Stimulated activated CD4-positive, alpha-beta T cell treated with anti-CD3 and anti-CD28 coated beads, Interleukin-1b, Interleukin-23, amount 100 ng/mL, for 24 hours (primary cell): Measurements from ENCODE around the gene SENP8.
"Not testable (repeated sequence)": the region's sequence is repeated elsewhere in the genome, so short reads cannot be mapped to it uniquely, and the experiment has no call there.

Experiments
- DNase-seq, 4 experiments: peaks; one replicate each; pipeline ENCODE4 v3.0.0-alpha.2; 2020; ENCODE audit warnings: low read depth in 4 of 4, low spot score in 1 of 4

The SENP8 gene

DNA sequence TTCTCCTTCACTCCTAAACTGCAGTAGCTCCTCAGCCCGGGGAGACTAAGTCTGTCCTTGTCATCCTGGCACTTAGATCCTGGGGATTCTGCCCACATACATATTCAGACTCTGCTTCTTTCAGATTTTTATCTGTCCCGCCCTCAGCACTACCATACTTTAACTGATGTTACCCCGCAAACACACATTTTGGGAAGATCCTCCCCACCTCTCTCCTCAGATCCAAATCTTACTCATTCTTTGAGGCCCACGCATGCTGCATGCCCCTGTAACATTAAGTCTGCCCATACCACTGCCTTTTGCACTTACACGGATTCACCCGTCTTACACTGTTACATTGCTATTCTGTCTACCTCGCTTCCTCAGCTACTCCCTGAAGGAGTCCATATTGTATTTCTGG, 36.1 kb downstream of the SENP8 start:
- DNase-seq = no peak

DNA sequence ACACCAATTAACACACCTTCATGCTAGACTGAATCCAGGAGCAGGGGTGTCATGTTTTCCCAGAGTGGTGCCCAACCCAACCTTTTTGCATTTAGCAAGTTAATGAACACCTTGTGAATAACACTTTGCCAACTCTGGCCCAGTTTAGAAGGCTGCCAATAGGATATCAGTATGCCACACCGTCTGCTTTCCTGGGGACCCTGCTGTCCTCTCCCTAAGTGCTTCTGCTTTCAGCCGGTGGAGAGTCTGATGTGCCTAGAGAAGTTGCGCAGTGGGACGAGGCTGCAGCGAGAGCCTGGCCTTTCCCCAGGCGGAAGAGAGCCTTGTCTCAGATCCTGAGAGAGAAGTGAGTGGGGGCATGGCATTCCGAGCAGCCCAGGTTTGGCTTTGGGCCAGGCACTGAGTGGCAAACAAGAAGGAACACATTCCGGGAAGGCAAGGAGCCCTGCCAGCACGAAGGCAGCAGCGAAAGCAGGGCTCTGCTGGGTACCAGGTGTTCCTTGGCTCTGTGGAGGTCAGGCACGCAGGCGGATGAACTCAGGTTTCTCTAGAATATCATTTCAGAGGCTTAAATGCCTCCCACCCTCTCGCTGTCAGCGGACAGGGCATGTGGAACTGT, 36.9 kb downstream of the SENP8 start:
- no peak for DNase-seq

DNA sequence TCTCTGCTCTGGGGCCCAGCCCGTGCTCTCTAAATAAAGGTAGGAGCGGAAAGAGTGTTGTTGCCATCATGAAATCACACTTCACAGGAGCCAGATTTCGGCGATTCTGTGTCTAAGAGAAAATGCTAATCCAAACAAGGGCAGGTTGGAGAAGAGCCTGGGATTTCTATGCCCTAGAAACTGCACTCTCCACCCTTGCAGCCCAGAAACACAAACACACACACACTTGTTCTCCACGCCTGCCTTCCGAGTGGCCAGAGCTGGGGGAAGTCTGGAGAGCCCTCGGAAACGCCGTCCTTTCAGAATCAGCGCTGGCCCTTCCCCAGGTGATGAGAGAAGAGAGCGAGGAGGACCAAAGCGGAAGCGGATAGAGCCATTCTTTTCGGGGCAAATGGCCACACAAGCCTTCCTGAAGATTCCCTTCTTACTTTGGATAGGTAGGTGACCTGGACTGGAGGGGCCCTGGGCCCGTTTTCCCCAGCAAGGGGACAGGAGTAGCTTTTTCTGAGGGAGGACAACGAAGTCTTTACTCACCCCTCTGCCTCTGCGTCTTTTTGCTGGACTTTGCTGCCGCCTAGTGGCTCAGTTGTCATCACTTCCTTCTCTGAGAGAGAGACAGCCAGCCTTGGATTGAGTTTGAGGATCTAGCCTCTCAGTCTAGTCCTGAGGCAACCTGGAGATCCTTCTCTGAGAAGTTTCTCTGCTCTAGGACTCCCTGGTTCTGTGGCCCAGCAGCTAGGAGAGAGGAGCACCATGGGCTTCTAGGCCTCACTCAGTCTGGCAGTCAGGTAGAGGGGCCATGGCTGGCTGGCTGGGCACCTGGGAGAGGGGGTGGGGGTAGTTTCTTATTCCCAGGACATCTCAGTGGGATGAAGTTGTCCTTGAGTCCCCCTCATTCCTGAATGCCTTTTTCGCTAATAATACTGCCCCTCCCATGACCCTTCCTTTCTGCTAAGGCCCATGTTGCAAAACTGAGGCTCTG, 37.7 kb downstream of the SENP8 start:
- peak; percentile 69 to 77 (median 73) for DNase-seq

DNA sequence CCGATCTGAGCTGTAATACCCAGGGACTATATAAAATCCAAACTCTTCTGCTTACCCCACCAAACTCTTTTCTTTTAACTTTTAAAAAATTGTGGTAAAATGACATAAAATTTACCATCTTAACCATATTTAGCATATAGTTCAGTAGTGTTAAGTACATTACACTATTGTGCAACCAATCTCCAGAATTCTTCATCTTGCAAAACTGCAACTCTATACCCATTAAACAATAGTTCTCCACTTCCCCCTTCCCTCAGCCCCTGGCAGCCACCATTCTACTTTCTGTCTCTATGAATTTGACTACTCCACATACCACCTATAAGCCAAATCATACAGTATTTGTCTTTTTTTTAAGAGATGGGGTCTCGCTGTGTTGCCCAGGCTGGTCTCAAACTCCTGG, 38.7 kb downstream of the SENP8 start:
- no peak for DNase-seq

DNA sequence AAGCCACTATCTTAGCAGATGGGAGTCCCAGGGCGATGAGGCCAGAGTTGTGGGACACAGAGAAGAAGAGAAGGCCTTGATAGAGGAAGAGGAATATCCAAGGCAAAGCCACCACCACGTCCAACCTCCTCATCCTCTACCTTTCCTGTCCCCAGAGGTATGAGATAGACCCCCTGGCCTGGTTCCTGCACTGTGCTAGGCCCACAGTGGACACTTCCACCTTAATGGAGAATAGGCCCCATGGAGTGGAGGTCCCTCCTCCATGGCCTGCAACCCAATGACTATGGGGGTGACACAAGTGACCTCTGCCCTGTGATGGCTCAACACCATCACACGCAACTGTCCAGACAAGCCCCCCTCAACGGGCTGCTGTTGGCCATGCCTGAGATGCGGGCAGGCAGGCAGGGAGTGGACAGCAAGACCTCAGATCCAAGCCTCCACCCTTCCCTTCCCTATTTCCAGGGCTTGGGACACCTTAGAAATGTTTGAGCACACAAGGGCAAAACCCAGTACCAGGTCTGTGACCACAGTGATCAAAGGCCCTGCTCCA, 42.6 kb downstream of the SENP8 start:
- DNase-seq = no peak

DNA sequence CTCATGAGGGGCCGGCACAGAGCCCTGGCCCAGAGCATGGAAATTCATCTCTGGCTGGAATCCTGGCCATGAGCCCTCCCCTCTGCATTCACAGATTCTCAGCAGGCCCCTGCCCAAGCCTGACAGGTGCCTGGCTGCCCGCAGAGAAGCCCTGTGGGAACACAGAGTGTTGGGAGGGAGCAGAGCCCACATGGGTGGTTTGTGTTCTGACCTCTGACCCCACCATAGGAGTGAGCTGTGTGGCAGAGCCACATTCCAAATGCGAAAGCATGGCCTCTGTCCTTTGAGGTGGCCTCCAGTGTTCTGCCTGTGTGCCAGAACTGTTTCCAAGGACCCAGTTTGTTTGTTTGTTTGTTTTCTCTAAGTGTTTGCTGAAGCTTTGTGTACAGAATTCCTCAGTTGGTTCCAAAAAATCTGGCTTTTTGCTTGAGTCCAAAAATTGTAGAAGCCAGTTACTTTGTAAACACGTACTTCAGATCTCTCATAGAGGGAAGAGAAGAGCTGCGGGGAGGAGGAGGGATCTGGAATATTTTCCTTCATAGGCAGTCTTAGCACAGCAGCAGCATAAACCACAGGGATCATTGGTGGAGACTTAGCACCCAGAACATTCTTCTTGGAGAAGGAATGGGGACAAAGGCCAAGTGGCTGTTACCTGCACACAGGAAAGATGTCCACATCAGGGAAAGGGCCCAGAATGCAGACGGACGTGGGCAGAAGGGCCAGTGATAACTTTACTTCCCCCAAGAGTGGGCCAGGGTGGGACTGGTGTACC, 43.3 kb downstream of the SENP8 start:
- DNase-seq = no peak

DNA sequence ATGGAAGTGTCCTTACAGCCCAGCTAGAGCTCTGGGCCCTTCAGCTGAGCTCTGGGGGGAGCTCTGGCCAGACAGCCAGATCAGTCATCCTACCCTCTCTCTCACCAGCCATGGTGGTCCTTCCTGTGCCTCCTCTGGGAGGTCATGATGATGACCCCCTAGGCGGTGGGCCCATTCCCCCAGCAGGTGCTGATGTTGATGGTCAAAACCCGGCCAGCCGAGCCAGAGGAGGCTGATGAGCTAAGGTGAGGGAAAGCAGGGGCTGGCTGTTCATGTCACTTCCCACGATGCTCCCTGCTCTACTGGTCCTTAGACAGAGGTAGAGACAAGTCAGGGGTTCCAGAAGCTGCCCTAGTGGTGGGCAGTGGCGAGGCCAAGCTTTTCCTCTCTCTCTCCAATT, 44.4 kb downstream of the SENP8 start:
- DNase-seq = no peak

DNA sequence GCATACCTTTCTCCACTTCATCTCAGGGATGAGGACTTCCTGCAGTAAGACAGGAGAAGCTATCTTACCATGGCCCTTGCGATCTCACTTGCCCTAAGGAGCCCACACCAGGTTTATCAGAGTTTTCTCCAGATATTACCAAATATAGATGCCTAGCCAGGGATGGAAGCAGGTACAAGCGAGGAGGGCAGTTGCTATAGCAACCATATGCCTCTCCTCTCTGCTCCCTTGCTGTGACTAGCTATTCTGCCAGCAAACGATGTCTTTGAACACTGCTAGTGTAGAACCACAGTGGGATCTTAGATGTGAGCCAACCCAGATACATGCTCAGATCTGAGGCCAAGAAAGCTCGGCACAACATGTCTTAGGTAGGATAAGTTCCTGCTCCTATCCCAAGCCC, 45.5 kb downstream of the SENP8 start:
- DNase-seq = no peak

DNA sequence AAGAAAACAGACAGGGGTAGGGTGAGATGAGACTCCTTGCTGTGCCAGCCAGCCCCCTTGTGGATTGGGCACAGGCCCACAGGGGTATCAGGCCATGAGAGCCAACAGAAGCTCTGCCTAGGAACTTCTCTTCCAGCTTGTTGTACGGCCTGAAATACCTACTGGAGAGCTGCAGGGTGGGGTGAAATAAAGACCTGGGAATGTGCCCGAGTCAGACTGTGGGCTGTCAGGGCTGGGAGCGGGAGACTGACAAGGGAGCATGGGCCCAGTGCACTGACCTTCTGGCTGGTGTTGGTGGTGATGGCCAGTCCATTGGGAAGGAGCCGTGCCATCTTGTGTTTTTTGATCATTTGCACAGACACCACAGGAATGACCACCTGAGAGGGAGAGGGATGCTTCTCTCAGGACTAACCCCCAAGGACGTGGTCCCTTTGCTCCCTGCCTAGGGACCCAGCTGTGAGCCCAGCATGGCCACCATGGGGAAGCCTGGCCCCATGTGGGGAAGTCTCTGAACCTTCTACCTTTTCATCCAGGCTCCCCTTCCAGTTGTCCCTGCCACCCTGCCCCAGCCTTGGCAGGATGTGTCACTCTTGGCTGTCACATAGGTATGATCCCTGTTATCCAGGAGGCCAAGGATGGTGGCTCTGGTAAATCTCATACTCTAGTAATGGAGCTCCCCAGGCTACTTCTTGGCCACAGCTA, 48.7 kb downstream of the SENP8 start:
- DNase-seq = no peak

DNA sequence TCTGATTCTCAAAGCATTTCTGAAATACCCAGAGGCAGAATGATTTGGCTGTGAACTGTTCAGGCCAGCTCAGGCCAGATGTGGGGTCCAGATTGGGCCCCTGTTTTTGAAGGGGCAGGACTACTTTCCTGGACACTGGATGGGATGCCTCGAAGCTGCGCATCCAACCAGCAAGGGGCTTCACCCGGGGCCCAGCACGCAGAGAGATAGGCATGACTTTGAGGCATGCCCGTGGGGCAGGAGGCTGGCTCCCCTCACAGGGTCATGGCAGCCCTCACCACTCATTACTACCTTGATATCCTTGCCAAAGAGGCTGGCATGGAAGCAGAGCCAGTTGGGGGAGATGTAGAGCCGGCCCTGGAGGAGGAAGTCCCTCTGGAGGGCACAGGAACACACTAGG, 49.2 kb downstream of the SENP8 start:
- no peak for DNase-seq

DNA sequence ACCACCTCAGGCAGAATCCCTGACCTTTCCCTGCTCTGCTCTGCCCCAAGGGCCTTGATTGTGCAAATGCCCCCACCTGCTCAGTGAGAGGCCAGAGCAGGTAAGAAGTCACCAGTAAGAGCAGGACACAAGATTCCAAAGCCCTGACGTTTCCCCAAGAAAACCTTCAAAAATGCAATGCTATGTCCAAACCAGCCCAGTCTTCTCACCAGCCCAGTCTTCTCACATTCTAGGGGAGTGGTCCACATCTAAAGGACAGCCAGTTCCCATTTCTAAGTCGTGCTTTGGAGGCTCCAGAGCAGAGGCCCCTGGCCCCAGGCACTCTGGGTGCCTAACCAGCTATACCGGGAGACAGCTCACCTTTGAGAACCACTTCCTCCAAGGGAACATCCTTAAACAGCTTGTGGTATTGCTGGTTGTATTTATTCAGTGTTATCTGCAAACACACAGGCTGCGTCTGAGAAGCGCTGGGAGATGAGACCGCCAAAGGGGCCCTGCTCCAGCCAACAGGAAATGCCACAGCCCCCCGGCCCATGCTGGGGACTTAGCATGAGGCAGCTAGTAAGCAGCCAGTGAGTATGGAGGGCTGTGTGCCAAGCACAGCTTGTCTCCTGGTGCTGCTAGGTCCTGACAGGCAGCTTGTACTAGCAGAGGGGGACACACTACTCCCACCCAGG, 50.1 kb downstream of the SENP8 start:
- no peak for DNase-seq

DNA sequence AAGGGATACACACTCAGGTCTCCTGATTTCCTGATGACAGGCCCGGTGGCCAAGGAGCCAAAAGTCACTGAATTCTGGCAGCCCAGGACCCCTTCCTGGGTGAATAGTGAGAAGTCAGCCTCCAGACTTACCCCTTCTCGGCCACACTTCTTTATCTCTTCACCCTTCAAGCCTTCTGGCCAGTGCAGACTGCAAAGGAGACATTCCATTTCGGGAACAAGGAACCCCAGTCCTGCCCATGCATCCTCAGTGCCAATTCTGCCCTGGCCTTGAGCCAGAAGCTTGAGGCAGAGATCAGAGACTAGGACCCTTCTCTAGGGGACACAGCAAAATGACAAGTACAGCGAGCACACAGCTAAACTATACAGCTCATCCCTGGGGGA, 50.6 kb downstream of the SENP8 start:
- no peak for DNase-seq

DNA sequence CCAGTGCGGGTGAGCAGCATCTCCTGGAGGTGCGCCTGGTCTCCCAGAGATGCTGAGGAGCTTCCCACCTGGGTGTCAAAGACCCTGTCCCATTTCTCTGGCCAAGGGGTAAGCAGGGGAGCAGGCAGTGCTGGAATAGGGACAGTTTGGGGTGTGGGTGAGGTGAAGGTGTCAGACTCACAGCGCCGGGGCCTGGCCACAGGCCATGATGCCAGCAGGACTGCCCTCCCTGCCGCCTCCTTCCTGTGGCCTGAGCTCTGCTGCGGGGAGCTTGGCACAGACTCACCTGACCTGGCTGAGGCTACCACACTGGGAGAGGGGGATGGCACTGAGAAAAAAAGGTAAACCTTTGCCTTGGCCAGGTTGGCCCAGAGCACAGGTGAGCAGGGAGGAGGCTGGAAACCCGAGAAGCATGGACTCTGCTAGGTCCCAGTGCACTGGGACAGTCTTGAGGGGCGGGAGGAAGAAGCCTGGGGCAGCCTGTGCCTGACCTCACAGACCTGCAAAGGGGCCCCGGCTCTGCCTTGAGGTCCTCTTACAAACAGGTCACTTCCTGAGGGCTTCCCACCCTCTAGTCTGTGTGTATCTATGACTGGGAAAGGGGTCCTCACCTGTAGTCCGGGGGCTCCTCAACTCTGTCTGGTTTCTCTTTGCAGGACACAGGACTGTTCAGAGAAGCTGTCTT, 51.2 kb downstream of the SENP8 start:
- DNase-seq = no peak

DNA sequence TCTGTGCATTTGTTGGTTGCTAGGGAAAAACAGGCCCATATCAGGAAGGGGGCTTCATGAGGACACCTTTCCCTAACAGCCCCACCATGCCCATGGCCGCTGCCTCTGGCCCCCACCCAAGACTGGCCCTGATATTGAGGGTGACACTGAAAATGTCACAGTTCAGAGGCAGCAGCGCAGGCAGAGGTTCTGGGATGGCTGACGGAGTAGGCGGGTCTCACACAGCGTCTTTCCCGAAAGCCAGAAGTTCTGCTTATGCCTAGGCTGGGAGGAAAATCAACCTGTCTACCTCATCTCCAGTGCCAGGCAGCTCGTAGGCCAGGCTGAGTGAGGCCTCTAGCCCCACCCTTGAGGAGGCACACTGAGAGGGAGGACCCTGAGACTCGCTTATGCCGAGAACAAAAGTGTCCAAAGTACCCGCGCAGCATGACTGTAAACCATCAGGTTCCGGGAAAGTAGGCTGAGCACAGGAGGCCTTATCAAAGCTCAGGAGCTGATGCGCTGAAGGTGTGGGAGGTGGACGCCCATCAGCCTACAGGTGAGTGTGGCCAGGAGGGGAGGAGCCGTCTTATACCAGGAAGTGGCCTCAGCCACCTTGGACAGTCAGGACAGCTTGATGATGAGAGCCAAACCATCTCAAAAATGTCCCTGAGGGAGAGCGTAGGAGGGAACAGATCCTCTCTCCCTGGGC, 51.9 kb downstream of the SENP8 start:
- no peak for DNase-seq

DNA sequence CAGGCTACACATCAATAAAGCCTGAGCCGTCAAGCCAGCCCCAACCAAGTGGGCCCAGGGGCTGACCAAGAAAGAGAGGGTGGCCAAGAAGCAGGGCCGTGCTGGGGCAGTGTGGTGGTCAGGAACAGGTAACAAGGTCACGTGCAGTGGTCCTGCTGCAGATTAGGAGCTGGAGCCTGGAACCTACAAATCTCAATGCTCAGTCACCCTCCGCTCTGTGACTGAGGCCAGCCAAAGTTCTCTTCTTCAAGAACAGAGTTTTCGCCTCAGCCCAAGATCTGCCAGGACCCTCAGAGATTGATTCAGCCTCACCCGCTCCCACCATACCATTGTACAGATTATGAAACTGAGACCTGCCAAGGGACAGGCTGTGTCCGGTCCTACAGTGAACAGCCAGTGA, 52.5 kb downstream of the SENP8 start:
- DNase-seq = no peak

DNA sequence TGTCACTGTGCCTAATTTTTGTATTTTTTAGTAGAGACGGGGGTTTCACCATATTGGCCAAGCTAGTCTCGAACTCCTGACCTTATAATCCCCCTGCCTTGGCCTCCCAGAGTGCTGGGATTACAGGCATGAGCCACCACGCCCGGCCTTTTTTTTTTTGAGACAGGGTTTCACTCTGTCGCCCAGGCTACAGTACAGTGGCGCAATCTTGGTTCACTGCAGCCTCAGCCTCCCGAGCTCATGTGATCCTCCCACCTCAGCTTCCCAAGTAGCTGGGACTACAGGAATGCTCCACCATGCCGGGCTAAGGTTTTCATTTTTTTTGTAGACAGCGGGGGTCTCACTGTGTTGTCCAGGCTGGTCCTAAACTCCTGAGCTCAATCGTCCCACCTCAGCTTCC, 53.8 kb downstream of the SENP8 start:
- not testable (repeated sequence) for DNase-seq

DNA sequence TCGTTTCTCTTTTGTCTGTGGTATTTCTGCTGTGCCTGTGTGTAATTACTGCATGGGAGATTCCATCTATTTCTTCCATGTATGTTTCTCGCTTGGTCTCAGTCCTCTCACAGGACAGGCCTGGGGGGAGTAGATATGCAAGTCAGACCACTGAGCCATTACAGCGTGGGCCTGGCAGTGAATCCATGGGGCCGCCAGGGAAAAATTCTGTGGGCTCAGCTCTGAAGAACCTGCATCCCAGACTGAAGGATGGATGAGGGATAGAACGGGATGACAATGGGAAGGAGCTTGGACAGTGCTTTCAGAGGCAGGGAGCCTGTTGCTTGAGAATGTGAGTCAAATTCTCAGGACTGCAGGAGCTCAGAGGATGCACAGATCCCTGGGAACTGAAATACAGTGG, 54.6 kb downstream of the SENP8 start:
- no peak for DNase-seq

DNA sequence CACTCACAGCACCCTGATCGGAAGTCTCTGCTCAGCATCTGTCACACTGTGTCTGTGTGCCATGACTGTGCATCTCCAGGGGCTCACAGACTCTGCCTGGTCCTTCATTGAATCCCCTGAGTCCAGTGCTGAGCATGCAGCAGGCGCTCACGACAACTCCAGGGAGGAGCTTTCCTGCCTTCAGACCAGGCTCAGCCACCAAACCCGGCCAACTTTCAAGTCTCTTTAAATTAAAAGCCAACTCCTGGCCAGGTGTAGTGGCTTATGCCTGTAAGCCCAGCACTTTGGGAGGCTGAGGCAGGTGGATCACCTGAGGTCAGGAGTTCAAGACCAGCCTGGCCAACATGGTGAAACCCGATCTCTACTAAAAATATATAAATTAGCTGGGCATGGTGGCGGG, 55.2 kb downstream of the SENP8 start:
- DNase-seq = no peak

DNA sequence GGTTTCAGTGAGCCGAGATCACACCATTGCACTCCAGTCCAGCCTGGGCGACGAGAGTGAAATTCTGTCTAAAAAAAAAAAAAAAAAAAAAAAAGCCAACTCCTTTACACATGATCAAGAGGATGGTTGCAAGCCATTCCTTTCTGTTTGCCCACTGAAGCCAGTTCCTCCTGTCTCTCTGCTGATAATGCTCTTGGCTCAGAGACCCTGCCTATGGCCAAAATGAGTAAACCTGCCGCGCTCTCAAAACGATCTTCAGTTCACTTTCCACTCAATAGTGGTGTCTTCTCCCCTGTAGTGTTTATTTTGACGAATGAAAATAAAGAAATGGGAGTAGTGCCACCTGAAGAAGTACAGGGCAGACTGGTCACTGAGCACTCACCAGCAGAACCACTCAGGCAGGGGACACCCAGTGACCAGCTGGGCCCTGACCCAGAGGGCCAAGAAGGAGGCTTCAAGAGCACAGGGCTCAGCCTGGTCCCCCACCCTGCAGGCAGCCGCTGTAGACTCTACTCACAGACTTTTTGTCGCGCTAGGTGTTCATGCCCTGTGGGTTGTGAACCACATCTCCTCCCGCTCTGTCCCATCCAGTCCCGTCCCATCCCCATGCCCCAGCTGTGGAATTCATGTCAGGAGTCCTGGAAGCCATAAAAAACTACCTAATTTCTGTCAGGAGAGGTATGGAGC, 55.8 kb downstream of the SENP8 start:
- no peak for DNase-seq
